CD14-positive monocyte (primary cell): ENCODE measurements around the gene XXYLT1. TPM values are rescaled to one million over a fixed set of nuclear protein-coding genes. Genes with fewer than 3 reads are reported as not detected.

Source experiments
- DNase-seq, 3 donors: peaks; one replicate each; pipeline ENCODE4 v3.0.0-alpha.2; 2011 to 2022
- H2AFZ ChIP-seq: 2 replicates; pipeline ENCODE4 v1.6.0; 2012; ENCODE audit warnings: mild to moderate bottlenecking, low read depth, low read length, inconsistent platforms; ENCODE audit not compliant: insufficient read depth, poor library complexity, severe bottlenecking
- H3K27ac ChIP-seq, 2 donors: 1 replicate in 1 of 2; 2 replicates in 1 of 2; pipeline ENCODE4 v1.5.1; 2012 to 2013; ENCODE audit warnings: low read length in 2 of 2, control low read depth in 1 of 2, inconsistent platforms in 1 of 2, low read depth in 1 of 2, mild to moderate bottlenecking in 1 of 2
- H3K27me3 ChIP-seq, 2 donors: one replicate each; pipeline versions ENCODE4 v1.6.0 to v1.6.1; 2011 to 2013; ENCODE audit warnings: low read length in 2 of 2; ENCODE audit not compliant: control insufficient read depth in 2 of 2, insufficient read depth in 2 of 2
- H3K36me3 ChIP-seq, 2 donors: replicated peaks in 1 of 2; 1 replicate in 1 of 2; 2 replicates in 1 of 2; pipeline versions ENCODE4 v1.5.1 to v1.6.1; 2012 to 2013; ENCODE audit warnings: low read length in 2 of 2, control low read depth in 1 of 2, inconsistent platforms in 1 of 2, mild to moderate bottlenecking in 1 of 2; ENCODE audit not compliant: insufficient read depth in 2 of 2, control insufficient read depth in 1 of 2
- H3K4me1 ChIP-seq, 2 donors: 1 replicate in 1 of 2; 2 replicates in 1 of 2; pipeline versions ENCODE4 v1.5.1 to v1.6.1; 2012 to 2013; ENCODE audit warnings: low read length in 2 of 2, control low read depth in 1 of 2, inconsistent platforms in 1 of 2, mild to moderate bottlenecking in 1 of 2, moderate library complexity in 1 of 2; ENCODE audit not compliant: insufficient read depth in 2 of 2, control insufficient read depth in 1 of 2
- H3K4me2 ChIP-seq: replicated peaks from 2 replicates; pipeline ENCODE3; 2012; ENCODE audit warnings: low read length, moderate library complexity, mild to moderate bottlenecking; ENCODE audit not compliant: poor library complexity, severe bottlenecking; ENCODE audit errors: extremely low read depth
- H3K4me3 ChIP-seq, 3 experiments: fragments of 200-600 bp in 1 of 3; sonication (generic) in 1 of 3; replicated peaks in 1 of 3; 1 replicate in 2 of 3; 2 replicates in 1 of 3; pipeline ENCODE4 v1.5.1; 2011 to 2013; ENCODE audit warnings: low read length in 3 of 3, mild to moderate bottlenecking in 3 of 3, control low read depth in 2 of 3, low read depth in 2 of 3, inconsistent platforms in 1 of 3, moderate library complexity in 1 of 3
- H3K79me2 ChIP-seq: 2 replicates; pipeline ENCODE4 v1.6.0; 2012; ENCODE audit warnings: mild to moderate bottlenecking, control low read depth, inconsistent platforms, low read length, moderate library complexity; ENCODE audit not compliant: insufficient read depth
- H3K9ac ChIP-seq: 2 replicates; pipeline ENCODE4 v1.6.0; 2017; ENCODE audit warnings: low read length, mild to moderate bottlenecking; ENCODE audit not compliant: insufficient read depth, poor library complexity, severe bottlenecking
- H3K9me3 ChIP-seq, 2 donors: replicated peaks in 1 of 2; 1 replicate in 1 of 2; 2 replicates in 1 of 2; pipeline versions ENCODE4 v1.5.1 to v1.6.1; 2012 to 2013; ENCODE audit warnings: low read length in 2 of 2, control low read depth in 1 of 2; ENCODE audit not compliant: control insufficient read depth in 1 of 2, insufficient read depth in 1 of 2
- H4K20me1 ChIP-seq: 2 replicates; pipeline ENCODE4 v1.6.0; 2012; ENCODE audit warnings: mild to moderate bottlenecking, low read length, control low read depth, moderate library complexity; ENCODE audit not compliant: insufficient read depth
- H3K27ac Mint-ChIP-seq, 7 donors: one replicate each; pipeline ENCODE4 v1.8.0; 2020; ENCODE audit warnings: mild to moderate bottlenecking in 7 of 7, mixed read lengths in 7 of 7, moderate library complexity in 6 of 7, inconsistent platforms in 2 of 7
- H3K27me3 Mint-ChIP-seq, 3 donors: one replicate each; pipeline ENCODE4 v1.8.0; 2021 to 2022; ENCODE audit warnings: low read depth in 3 of 3, mild to moderate bottlenecking in 3 of 3, mixed read lengths in 3 of 3, moderate library complexity in 3 of 3, inconsistent platforms in 1 of 3
- H3K36me3 Mint-ChIP-seq, 2 donors: one replicate each; pipeline ENCODE4 v1.8.0; 2020; ENCODE audit warnings: mixed read lengths in 2 of 2, inconsistent platforms in 1 of 2, mild to moderate bottlenecking in 1 of 2
- H3K4me1 Mint-ChIP-seq: one replicate; pipeline ENCODE4 v1.8.0; 2020; ENCODE audit warnings: mild to moderate bottlenecking, mixed read lengths
- H3K4me3 Mint-ChIP-seq, 2 donors: one replicate each; pipeline ENCODE4 v1.8.0; 2020; ENCODE audit warnings: mild to moderate bottlenecking in 2 of 2, mixed read lengths in 2 of 2, moderate library complexity in 1 of 2
- H3K9me3 Mint-ChIP-seq, 7 donors: one replicate each; pipeline ENCODE4 v1.8.0; 2020 to 2022; ENCODE audit warnings: mixed read lengths in 7 of 7, mild to moderate bottlenecking in 6 of 7, moderate library complexity in 6 of 7, inconsistent platforms in 2 of 7
- CTCF ChIP-seq: fragments of 200-600 bp; IDR thresholded peaks from one replicate; pipeline ENCODE4 v1.8.0; 2022; ENCODE audit warnings: antibody characterized with exemption, mild to moderate bottlenecking
- WGBS: methylation state at CpG from one replicate; pipeline ENCODE4 v1.1.5; 2013; ENCODE audit warnings: missing lambda C conversion rate; ENCODE audit not compliant: insufficient coverage; 5-methylcytosine and 5-hydroxymethylcytosine counted together
- intact Hi-C, 2 donors: fragments of 100-400 bp; cut with micrococcal nuclease; formaldehyde crosslinking; loops; one replicate each; pipeline versions ENCODE4 v1.15.0 to v1.15.1; 2023
- polyA plus RNA-seq, 3 donors: library from polyadenylated mRNA; depleted of rRNA in 1 of 3; unstranded in 2 of 3; stranded (reverse) in 1 of 3; fragments of 300-500 nt in 2 of 3; fragments of >200 nt in 1 of 3; fragmentation: Illumina TruSeq in 2 of 3; gene quantifications; 1 replicate in 2 of 3; 2 replicates in 1 of 3; pipeline ENCODE4 v1.2.3, GENCODE V29; 2012 to 2021

XXYLT1 gene
- polyA plus RNA-seq, 3 donors = 11.8 to 13.5 (median 13.2) TPM

- intact Hi-C loops = no loop called here
- no peak overlapping the region for H3K27ac ChIP-seq
- no peak overlapping the region for H3K9ac ChIP-seq
- no peak overlapping the region for H3K4me2 ChIP-seq
- no peak overlapping the region for H2AFZ ChIP-seq
- peaks cover 0 to 3% (median 0%) of the 10 kb centered on the region in 7 donors for H3K9me3 Mint-ChIP-seq
- peaks cover 0 to 4% (median 3%) of the 10 kb centered on the region in 3 donors for H3K27me3 Mint-ChIP-seq
- H3K4me1 ChIP-seq = no peaks in the 10 kb centered on the region
- no peak for DNase-seq
- peaks cover 12 to 32% of the 10 kb centered on the region in 2 donors for H3K36me3 Mint-ChIP-seq
- no peaks in the 10 kb centered on the region for H3K27me3 ChIP-seq
- WGBS = 90% methylated on average over 3 of the region's 8 CpGs
- no peak for TF ChIP-seq CTCF
- no peaks in the 10 kb centered on the region for H3K9me3 ChIP-seq
- peaks cover 9% of the 10 kb centered on the region for H3K4me1 Mint-ChIP-seq
- no peak overlapping the region for H3K4me3 ChIP-seq
- peaks cover 0 to 16% of the 10 kb centered on the region in 2 donors for H3K36me3 ChIP-seq
- peak overlapping the region in 2 of 7 donors; percentile 7 for H3K27ac Mint-ChIP-seq
- peaks cover 8% of the 10 kb centered on the region for H4K20me1 ChIP-seq
- no peaks in the 10 kb centered on the region for H3K79me2 ChIP-seq
- H3K4me3 Mint-ChIP-seq = no peak overlapping the region
These were observed 22.7 kb downstream of the XXYLT1 start for GRCh38 chr3:195248281-195248680.

GRCh38 chr3:195247863-195248189 is 23.1 kb downstream of the XXYLT1 start:
- H3K4me1 Mint-ChIP-seq = peaks cover 9% of the 10 kb centered on the region
- TF ChIP-seq CTCF = no peak
- no peak overlapping the region for H3K4me3 ChIP-seq
- H3K9me3 ChIP-seq = no peaks in the 10 kb centered on the region
- peak overlapping the region in 2 of 7 donors; percentile 26 to 59 for H3K27ac Mint-ChIP-seq
- no peaks in the 10 kb centered on the region for H3K79me2 ChIP-seq
- no peak overlapping the region for H3K4me3 Mint-ChIP-seq
- H3K27ac ChIP-seq = no peak overlapping the region
- H3K4me2 ChIP-seq = no peak overlapping the region
- H3K36me3 ChIP-seq = peaks cover 0 to 16% of the 10 kb centered on the region in 2 donors
- peaks cover 0 to 4% (median 3%) of the 10 kb centered on the region in 3 donors for H3K27me3 Mint-ChIP-seq
- no peak overlapping the region for H3K9ac ChIP-seq
- no peak for DNase-seq
- peaks cover 13 to 34% of the 10 kb centered on the region in 2 donors for H3K36me3 Mint-ChIP-seq
- no peaks in the 10 kb centered on the region for H3K4me1 ChIP-seq
- peaks cover 8% of the 10 kb centered on the region for H4K20me1 ChIP-seq
- WGBS = no CpG with 5 or more reads among the region's 8 CpGs
- H3K9me3 Mint-ChIP-seq = peaks cover 0 to 3% (median 0%) of the 10 kb centered on the region in 7 donors
- H2AFZ ChIP-seq = no peak overlapping the region
- intact Hi-C loops = no loop called here
- no peaks in the 10 kb centered on the region for H3K27me3 ChIP-seq
